Activated effector memory CD4-positive, alpha-beta T cell treated with Interleukin-2 at 50 U/mL for 16 hours (primary cell): ENCODE measurements around the gene NUCB2.

Source experiments
- DNase-seq: peaks from one replicate; pipeline ENCODE4 v3.0.0-alpha.2; 2020

Gene NUCB2

DNA sequence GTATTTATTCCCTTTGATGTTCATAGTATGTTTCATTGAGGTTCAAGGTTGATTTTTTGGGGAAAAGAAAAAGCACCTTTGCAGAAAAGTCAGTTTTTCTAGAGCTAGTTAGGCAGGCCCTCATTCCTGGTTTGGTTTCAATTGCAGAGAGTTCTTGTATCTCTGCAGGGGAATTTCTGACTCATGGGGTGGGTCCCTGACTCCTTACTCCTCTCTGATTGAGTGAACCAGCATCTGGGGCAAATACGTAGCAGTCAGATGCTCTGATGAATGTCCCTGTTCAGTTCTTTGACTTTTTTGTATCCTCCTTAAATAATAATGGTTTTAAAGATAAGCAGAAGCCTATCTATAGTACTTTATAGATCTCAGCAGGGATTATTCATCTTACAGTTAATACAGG lies 67.4 kb downstream of the NUCB2 start:
- DNase-seq = no peak

DNA sequence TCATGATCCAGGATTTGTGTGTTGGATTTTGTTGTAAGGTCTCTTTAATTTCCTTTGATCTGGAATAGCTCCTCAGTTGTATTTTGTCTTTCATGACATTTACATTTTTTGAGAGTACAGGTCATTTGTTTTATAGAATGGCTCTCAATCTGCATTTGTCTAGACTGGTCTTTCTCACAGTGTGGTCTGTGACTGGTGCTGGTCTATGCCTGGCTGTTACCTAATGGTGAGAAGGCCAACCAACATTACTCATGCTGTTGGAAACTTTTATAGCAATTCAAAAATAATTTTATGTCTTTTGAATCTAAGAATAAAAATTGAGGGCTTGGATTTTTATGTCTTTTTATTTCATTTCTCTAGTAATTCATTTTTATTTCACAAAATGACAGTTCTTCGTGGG lies 71.1 kb downstream of the NUCB2 start:
- no peak for DNase-seq

DNA sequence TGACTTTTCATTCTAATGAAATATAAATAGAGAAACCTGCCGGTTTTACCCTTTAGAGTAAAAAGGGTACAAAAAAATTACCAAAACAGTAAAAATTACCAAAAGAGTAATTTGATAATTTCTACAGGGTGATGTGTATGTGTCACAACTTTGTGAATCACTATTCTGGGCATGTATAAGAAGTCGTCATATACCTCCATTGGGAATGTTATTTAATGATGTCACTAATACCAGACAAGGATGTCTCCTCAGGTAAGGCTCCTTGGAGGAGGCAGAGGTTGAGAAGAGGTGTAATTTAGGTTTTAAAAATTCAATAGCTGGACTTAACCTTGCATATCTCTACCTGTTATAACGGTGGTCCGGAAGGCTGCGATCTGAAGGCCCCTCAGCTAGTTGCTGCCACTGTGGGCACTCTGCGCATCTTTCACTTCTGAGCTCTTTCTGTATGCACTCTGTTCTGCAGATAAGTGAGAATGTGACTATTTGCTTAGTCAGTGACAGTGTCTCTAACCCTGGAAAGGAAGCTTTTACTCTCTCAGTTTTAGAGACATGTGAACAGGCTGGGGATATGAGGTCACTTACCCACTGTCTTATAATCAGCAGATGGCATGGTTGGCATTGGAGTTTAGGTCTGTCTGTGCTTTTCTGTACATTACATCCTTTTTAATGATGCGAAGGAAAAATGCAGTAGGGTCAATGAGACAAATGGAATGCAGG lies 74.1 kb downstream of the NUCB2 start:
- no peak for DNase-seq

DNA sequence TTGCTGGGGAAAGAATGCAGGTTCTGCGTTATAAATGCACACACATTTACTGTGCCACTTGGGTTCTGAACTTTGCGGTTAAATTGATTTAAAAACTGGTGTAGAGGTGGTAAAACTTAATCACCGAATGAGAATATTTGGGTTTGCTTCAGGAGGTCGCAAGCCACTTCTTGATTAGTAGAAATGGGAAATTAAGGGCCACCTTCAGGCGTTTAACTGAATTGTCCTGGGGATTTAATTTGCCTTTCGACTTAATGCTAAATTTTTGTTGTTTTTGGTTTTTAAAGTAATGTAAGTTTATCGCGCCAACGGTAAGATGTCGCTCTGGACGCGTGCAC lies 74.6 kb downstream of the NUCB2 start:
- DNase-seq = no peak

DNA sequence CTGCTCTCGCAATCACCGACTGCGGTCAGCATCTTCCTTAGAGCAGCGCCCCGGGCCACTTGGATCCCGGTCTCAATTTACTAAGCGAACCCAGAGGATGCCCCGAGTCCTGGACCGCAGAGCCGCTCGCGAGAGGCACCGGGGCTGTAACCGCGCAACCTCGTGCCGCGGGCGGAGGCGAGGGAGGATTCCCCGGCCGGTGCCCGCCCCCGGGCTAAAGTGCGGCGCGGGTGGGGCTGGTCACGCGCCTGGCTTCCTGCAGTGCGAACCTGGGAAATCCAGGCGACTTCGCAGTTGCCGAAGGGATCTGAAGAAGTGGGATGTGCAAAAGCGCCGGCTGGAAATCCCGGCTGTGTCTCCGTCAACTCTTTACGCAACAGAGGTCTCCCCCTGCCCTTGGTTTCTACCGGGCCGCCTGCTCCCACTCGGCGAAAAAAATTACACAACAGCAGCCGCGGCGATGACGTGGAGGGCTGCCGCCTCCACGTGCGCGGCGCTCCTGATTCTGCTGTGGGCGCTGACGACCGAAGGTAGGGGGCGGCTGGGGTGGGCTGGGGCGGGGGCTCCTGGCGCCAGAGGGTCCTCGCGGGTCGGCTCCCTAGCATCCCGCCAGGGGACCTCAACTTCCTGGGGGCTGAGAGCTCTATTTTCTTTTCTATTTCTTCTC lies 75.1 kb downstream of the NUCB2 start, which contains the start of gene NCR3LG1:
Gene NCR3LG1 (plus strand): TSS at position 291 of the 667 bp plus-strand sequence. CDS start 170 bp downstream, at position 461.
- peak; percentile 37 for DNase-seq

DNA sequence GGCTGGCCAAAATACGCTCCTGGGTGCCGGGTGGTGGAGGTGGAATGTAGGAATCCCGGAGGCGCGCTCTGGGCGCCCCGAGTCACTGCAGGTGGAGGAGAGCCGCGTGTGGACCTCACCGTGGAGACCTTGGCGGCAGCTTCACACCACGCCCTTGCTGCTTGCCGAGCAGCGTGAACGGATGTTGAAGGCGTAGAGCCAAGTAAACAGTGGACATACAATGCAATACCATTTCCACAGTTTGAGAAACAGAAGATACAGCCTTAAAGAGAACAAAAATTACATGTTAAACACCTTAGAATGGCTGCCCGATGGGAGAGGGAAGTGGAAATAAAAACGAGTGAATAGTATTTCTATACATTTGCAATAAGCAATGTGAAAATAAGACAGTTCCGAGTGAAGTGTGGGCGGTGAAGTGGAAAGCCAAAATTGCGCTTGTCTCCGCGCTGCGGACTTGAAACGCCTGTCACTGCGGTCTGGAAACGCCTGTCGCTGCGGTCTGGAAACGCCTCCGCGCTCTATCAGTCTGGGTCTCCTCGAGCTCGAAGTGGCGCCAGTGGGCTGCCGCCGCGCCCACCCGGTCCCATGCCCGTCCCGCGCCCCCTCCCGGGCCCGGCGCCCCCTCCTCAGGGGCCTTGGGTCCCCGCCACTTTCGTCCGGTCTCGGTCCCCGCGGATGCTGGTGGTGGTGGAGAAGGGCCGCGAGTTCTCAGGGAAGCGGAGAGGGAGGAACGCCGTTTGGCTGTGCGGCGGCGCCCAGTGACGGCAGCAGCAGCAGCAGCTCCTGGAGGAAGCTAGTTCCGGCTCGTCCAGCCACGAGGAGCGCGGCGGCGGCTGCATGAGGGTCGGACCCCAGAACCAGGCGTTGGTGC lies 76.6 kb downstream of the NUCB2 start:
- peak; percentile 15 for DNase-seq

DNA sequence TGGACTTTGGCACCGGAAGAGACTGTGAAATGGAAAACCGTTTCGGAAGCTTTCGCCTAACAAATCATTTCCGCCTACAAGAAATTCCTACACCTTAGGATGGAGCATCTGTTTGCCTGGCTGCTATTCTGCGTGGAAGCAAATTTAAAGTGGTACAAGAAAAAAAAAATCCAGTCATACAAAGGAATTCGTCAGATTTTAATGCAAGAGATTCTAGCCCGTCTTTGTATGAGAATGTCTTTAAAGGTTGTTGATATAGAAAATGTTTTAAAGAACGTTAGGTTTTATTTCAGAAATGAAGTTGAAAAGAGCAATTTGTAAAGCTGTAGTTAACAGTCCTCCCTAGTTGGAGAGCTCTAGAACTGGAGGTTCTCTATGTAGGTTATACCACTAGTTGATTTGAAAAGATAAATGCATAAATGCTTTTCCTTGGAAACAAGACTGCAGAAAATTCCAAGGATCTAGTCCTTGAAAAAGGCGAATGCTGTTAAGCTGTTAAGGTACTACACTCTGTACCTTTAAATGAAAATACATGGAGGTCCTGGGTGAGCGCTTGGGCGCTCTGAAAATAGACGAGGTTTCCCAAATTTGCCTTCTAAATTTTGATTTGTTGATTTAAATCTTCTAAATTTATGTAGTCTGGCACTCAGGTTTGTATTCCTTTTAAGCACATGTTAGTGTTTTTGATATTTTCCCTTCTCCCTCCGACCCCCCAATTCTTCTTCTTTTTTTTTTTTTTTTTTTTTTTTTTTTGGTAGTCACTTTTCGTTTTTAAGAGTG lies 77.5 kb downstream of the NUCB2 start:
- no peak for DNase-seq

DNA sequence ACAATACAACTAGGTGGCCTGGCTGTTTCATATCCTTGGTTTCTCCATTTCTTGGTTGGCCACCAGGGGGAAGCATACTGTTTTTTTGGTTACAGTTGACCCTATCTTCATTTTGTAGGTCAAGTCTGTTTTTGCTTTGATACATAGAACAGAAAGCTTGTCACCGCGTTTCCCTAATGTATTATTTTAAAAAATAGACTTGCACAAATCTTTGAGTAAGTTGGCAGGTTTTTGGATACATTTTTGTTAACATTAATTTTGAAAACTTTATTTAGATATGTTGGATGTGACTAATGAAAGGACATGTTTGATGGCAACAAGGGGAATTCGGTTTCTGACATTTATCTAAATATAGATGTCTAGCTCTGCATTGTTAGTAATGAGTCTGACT lies 78.1 kb downstream of the NUCB2 start:
- DNase-seq = peak; percentile 15

DNA sequence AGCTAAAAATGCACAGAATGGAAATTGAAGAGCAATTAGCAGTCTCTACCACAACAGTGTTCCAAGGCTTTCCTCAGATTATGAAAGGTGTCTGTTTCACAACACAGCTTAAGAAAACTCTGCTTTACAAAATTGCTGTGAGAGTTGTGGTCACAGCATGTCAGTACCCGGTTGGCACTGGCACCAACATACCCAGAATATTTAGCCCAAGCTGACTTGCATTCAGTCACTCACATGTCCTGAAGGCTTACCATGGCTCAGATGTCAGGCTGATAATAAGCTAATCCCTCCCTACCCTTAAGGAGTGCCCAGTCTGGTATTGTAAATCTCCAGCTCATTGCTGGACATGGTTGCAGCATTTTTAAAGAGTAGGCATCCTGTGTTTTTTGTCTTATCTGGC lies 90.0 kb downstream of the NUCB2 start:
- DNase-seq = no peak

DNA sequence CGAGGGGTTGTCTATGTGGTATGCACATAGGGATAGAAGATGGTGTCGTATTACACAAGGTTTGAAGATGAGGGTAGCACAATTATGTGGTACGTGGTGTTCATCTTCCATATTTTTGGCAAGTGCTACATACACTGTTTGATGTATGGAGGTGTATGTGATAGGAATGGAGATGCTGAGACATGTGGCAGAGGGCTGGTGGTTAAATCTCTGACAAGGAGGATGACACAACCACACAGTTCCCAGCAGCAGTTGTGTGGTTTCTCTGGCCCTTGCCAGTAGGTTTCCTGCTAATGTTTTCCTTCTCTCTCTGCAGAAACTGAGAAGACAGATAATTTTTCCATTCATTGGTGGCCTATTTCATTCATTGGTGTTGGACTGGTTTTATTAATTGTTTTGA lies 92.0 kb downstream of the NUCB2 start:
- DNase-seq = no peak

DNA sequence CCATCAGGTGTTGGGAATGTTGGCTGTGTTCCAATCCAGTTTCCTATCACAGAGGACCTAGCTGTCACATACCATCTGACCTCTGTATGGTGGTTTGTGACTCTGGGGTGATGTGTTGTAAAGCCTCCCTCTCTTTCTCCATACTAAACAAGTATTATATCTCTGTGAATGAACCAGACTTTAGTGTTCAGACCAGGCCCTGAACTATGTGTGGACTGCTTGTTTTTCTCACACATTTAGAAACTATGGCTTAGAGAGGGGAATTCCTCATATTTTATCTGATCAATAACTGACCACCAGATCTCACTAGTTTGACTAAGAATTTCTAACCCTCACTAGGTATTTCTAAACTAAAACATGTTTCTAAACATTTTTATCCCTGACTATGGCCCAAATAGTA lies 92.6 kb downstream of the NUCB2 start:
- no peak for DNase-seq

DNA sequence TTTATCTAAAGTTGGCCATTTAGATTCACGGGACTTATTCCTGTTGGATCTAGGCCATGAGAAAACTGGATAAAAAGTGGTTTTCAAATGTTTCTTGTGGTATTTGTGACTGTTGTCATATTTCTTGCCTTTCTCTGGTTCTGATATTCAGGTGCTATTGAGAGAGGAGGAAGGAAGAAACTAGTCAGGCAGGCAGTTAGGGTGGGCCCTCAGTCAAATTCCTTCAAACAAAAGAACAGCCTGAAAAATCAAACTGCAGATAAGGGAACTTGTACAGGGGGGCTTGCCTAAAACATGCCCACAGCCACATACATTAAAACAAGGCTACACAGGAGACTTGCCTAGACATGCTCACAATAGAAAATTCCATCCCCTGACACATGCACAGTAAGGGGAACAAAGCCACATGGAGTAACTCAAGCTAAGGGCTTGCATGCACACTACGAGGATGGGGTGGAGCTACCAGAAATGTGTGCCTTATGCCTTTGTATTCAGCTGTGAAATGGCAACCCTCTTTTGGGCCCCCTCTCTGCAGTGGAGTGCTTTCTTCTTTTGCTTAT lies 93.2 kb downstream of the NUCB2 start:
- DNase-seq = no peak

DNA sequence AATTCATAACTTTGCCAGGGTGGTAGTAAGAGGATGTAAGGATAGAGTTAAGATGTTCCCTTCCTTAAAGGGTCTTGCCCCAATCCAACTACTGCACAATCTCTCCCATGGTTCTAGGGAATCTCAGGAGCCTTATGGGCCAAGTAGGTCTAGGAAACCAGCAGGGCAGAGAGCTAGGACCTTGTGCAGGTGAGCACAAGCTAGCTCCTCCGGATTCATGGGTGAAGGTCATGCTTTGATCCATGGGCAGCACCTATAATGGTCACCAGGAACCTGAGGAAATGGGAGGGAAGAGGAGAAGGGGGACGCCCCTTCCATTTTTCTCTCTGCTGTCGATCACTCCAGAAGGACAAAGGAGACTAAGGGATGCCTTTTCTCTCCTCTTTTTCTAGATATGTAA lies 95.1 kb downstream of the NUCB2 start:
- DNase-seq = no peak

DNA sequence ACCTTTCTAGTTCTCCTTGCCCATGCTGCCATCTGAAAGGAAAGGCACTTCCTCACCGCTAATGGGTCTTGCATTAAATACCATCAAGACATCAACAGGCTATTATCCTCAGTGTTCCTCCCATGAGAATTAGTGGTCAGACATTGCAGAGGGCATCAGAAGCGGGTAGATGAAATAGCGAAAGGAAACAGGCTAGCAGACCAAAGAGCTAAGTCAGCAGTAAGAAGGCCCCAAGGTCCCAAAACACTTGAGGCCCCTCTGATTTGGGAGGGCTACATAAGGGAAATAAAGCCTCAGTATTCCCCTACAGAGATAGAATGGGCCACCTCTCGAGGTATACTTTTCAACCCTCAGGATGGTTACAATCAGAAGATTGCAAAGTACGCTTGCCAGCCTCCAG lies 99.0 kb downstream of the NUCB2 start:
- no peak for DNase-seq

DNA sequence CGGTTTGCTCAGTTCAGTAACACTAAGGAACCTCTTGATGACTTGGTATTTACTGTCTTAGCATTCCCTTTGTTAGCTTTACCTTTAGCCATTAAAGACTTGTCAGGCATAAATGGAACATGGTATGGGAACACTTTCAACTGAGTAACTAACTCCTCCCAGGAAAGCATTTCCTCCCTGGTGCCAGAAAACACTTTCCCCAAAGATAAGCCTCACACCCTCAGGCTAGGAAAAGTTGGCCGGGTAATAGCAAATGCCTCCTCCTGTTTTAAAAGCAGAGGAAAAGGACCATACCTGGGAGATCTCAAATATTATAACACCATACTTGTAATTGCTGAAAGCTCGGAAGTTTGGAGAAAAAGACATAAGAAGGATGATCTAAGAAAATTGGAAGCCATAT lies 100.0 kb downstream of the NUCB2 start:
- no peak for DNase-seq

DNA sequence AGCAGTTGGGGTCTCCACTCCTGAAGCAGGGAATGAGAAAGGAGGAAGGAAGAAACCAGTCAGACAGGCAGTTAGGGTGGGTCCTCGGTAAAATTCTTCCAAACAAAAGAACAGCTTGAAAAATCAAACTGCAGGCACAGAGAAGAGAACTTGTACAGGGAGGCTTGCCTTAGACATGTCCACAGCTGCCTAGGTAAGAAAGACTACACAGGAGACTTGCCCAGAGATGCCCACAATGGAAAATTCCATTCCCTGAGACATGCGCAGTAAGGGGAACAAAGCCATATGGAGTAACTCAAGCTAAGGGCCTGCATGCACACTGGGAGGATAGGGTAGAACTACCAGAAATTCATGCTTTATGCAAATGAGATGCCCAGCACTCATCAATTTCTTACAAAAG lies 102.1 kb downstream of the NUCB2 start:
- no peak for DNase-seq

DNA sequence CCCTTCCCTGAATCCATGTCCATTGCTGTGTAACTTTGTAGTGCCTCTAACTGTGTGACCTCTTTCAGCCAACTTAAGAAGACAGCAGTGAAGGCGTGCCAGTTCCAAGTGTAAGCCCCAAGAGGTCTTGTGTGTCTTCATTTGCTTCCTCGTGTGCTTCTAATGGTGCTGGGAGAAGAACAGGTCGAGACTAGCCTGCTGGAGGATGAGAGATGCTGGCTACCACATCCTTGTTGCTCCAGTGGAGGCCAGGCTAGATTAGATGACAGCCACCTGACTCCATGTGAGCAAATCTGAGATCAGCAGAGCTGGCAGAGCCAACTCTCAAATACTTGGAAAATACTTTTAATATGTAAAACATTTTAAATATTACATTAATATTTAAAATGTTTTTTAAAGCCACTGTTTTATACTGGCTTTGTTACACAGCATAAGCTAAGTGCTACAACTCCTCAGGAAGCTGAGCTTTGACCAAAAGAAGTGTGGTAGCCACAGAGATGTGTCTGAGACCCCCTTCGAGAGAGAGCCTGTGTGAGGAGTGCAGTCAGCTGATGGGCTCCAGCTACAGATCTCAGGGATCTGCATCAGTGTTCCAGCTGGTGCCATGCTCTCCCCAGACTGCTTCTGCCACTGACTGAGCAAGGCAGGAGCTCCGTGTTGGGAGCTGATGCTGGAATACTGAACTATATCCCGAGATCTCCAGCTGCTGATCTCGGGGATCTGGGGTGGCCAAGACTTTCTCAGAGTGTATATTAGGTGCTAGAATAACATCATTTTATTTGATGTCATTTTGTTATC lies 103.0 kb downstream of the NUCB2 start:
- DNase-seq = no peak

DNA sequence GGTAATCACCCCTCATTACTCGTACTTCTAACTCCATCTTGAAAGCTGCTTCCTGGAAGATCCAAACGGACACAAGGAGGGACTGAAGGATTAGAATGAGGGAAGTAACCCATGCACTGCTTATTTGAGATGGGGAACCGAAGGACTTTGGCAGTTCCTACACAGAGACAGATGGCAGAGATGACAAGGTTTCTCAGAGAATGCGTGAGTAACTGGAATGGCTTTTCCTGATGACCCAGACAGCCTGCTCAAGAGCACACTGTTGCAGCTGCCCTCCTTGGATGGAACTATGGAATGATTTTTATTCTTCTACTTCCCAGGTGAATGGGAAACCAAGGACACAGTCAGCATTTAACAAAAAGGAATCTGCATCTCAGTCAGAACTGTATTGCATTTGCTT lies 104.6 kb downstream of the NUCB2 start:
- no peak for DNase-seq
